Karpas-422 (cell line): ENCODE measurements around the gene SNX1. TPM values are rescaled to one million over a fixed set of nuclear protein-coding genes. Genes with fewer than 3 reads are reported as not detected.
"Not testable (repeated sequence)": the region's sequence is repeated elsewhere in the genome, so short reads cannot be mapped to it uniquely, and the experiment has no call there.

Experiments used
- DNase-seq: peaks from one replicate; pipeline ENCODE4 v3.0.0-alpha.2; 2015
- H2AFZ ChIP-seq: fragments of 200-600 bp; sonication (generic); 2 replicates; pipeline ENCODE4 v1.6.1; 2014; ENCODE audit warnings: antibody characterized with exemption, low read length, mixed read lengths
- H3K27ac ChIP-seq: fragments of 200-600 bp; sonication (generic); 2 replicates; pipeline ENCODE4 v1.5.1; 2014; ENCODE audit warnings: mild to moderate bottlenecking, low read length, moderate library complexity
- H3K27me3 ChIP-seq: fragments of 200-600 bp; sonication (generic); 2 replicates; pipeline ENCODE4 v1.6.1; 2014; ENCODE audit warnings: low read length, mixed read lengths
- H3K36me3 ChIP-seq: fragments of 200-600 bp; sonication (generic); 2 replicates; pipeline ENCODE4 v1.6.1; 2014; ENCODE audit warnings: low read length, mixed read lengths; ENCODE audit not compliant: insufficient read depth
- H3K4me1 ChIP-seq: fragments of 200-600 bp; sonication (generic); 2 replicates; pipeline ENCODE4 v1.6.1; 2014; ENCODE audit warnings: mild to moderate bottlenecking, low read length, mixed read lengths
- H3K4me2 ChIP-seq: fragments of 200-600 bp; sonication (generic); 2 replicates; pipeline ENCODE4 v1.6.1; 2014; ENCODE audit warnings: low read length, low read depth, mild to moderate bottlenecking; ENCODE audit not compliant: poor library complexity, severe bottlenecking
- H3K4me3 ChIP-seq: fragments of 200-600 bp; sonication (generic); 2 replicates; pipeline ENCODE4 v1.5.1; 2014; ENCODE audit warnings: mild to moderate bottlenecking, antibody characterized with exemption, low read length, mixed read lengths
- H3K79me2 ChIP-seq: fragments of 200-600 bp; sonication (generic); 2 replicates; pipeline ENCODE4 v1.6.1; 2014; ENCODE audit warnings: mild to moderate bottlenecking, low read length, mixed read lengths
- H3K9ac ChIP-seq: fragments of 200-600 bp; sonication (generic); 2 replicates; pipeline ENCODE4 v1.6.0; 2014; ENCODE audit warnings: low read length
- H3K9me2 ChIP-seq: fragments of 200-600 bp; sonication (generic), shearing (Covaris generic); replicated peaks from 2 replicates; pipeline ENCODE4 v1.6.0; 2014; ENCODE audit warnings: mild to moderate bottlenecking, low read length, moderate library complexity; ENCODE audit not compliant: insufficient read depth
- H3K9me3 ChIP-seq: fragments of 300-700, 200-600 bp; sonication (generic); 2 replicates; pipeline ENCODE4 v1.6.1; 2014; ENCODE audit warnings: low read length, mixed read lengths
- H4K20me1 ChIP-seq: fragments of 200-600 bp; sonication (generic); 2 replicates; pipeline ENCODE4 v1.6.1; 2014; ENCODE audit warnings: mild to moderate bottlenecking, antibody characterized with exemption, low read length, low read depth; ENCODE audit not compliant: insufficient read depth
- total RNA-seq: library from RNA; depleted of rRNA; stranded (reverse); fragments of >200 nt; shearing (Covaris generic); gene quantifications from 2 replicates; pipeline ENCODE4 v1.2.3, GENCODE V29; 2014; ENCODE audit warnings: low replicate concordance

The SNX1 gene
- total RNA-seq, 1 experiment from 2014 or later = 52.0 TPM

GRCh38 chr15:64117759-64118487 lies 22.1 kb downstream of the SNX1 start:
- peaks cover 56% of the 10 kb centered on the region for H3K36me3 ChIP-seq
- no peak overlapping the region for H3K4me2 ChIP-seq
- H3K27ac ChIP-seq = no peak overlapping the region
- H3K4me3 ChIP-seq = no peak overlapping the region
- DNase-seq = no peak
- no peak overlapping the region for H2AFZ ChIP-seq
- H3K9me3 ChIP-seq = no peaks in the 10 kb centered on the region
- no peaks in the 10 kb centered on the region for H3K9me2 ChIP-seq
- no peaks in the 10 kb centered on the region for H3K27me3 ChIP-seq
- 0 out of 2 replicates have a peak, but pooled peaks cover 3% of the 10 kb centered on the region for H3K4me1 ChIP-seq
- no peaks in the 10 kb centered on the region for H4K20me1 ChIP-seq
- peaks cover 41% of the 10 kb centered on the region for H3K79me2 ChIP-seq
- no peak overlapping the region for H3K9ac ChIP-seq

- not testable (repeated sequence) for DNase-seq, H4K20me1 ChIP-seq, H3K27ac ChIP-seq, H3K27me3 ChIP-seq, H2AFZ ChIP-seq, H3K4me3 ChIP-seq, H3K9ac ChIP-seq, H3K9me2 ChIP-seq, H3K4me2 ChIP-seq, H3K4me1 ChIP-seq, H3K9me3 ChIP-seq
- peaks cover 28% of the 10 kb centered on the region for H3K79me2 ChIP-seq
- peaks cover 48% of the 10 kb centered on the region for H3K36me3 ChIP-seq
Observed at GRCh38 chr15:64120322-64120721, 24.5 kb downstream of the SNX1 start.

- peaks cover 21% of the 10 kb centered on the region for H3K79me2 ChIP-seq
- no peak overlapping the region for H3K4me3 ChIP-seq
- no peak overlapping the region for H3K9ac ChIP-seq
- no peaks in the 10 kb centered on the region for H3K9me2 ChIP-seq
- H3K9me3 ChIP-seq = no peaks in the 10 kb centered on the region
- H2AFZ ChIP-seq = no peak overlapping the region
- 0 out of 2 replicates have a peak, but pooled peaks cover 3% of the 10 kb centered on the region for H3K4me1 ChIP-seq
- peaks cover 36% of the 10 kb centered on the region for H3K36me3 ChIP-seq
- no peaks in the 10 kb centered on the region for H3K27me3 ChIP-seq
- DNase-seq = no peak
- no peak overlapping the region for H3K4me2 ChIP-seq
- H4K20me1 ChIP-seq = no peaks in the 10 kb centered on the region
- no peak overlapping the region for H3K27ac ChIP-seq
Observed at GRCh38 chr15:64121614-64122013, 25.8 kb downstream of the SNX1 start.

DNA sequence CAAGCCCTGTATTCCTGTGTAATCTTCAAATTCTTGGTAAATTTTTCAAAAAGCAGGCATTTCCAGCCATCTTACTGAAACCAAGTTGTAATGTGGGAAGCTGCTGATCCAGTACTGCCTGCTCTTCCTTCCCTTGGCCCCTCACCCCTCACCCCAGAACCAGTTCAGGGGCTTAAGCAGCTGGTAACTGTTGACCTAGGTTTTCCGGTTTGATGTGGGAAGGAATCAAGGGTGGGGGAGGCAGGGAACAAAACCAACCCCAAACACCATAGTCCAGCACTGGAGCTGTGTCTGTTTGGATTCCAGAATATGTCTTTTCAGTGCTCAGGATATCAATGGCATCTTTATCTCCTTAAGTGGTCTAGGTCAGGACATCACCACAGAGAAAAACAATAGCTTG lies 26.7 kb downstream of the SNX1 start:
- Histone ChIP-seq H2AFZ (no peak overlapping the region), H3K79me2 (peaks cover 18% of the 10 kb centered on the region), H3K9me3 (no peaks in the 10 kb centered on the region), H3K4me1 (0 out of 2 replicates have a peak, but pooled peaks cover 3% of the 10 kb centered on the region), H3K36me3 (peaks cover 40% of the 10 kb centered on the region), H3K9ac (no peak overlapping the region), H3K27ac (no peak overlapping the region), H3K4me3 (no peak overlapping the region), H3K4me2 (no peak overlapping the region), H4K20me1 (no peaks in the 10 kb centered on the region), H3K9me2 (no peaks in the 10 kb centered on the region), H3K27me3 (no peaks in the 10 kb centered on the region)
- DNase-seq = no peak

GRCh38 chr15:64122936-64123351 lies 27.2 kb downstream of the SNX1 start:
- H4K20me1 ChIP-seq = no peaks in the 10 kb centered on the region
- no peak overlapping the region for H3K4me3 ChIP-seq

GRCh38 chr15:64125978-64126377 lies 30.2 kb downstream of the SNX1 start:
- no peak overlapping the region for H3K4me2 ChIP-seq
- H3K79me2 ChIP-seq = peaks cover 16% of the 10 kb centered on the region
- no peak for DNase-seq
- H4K20me1 ChIP-seq = no peaks in the 10 kb centered on the region
- H3K9ac ChIP-seq = no peak overlapping the region
- 0 out of 2 replicates have a peak, but pooled peaks cover 3% of the 10 kb centered on the region for H3K4me1 ChIP-seq
- H3K4me3 ChIP-seq = no peak overlapping the region
- H3K9me2 ChIP-seq = no peaks in the 10 kb centered on the region
- H2AFZ ChIP-seq = no peak overlapping the region
- H3K9me3 ChIP-seq = no peaks in the 10 kb centered on the region
- H3K27me3 ChIP-seq = no peaks in the 10 kb centered on the region
- H3K36me3 ChIP-seq = peaks cover 41% of the 10 kb centered on the region
- H3K27ac ChIP-seq = no peak overlapping the region

More at GRCh38 chr15:64122936-64123351, 27.2 kb downstream of the SNX1 start:
- H3K9me3 ChIP-seq = no peaks in the 10 kb centered on the region
- H3K4me1 ChIP-seq = 0 out of 2 replicates have a peak, but pooled peaks cover 3% of the 10 kb centered on the region
- peaks cover 41% of the 10 kb centered on the region for H3K36me3 ChIP-seq
- no peak overlapping the region for H3K27ac ChIP-seq
- H3K9me2 ChIP-seq = no peaks in the 10 kb centered on the region
- no peak for DNase-seq
- no peaks in the 10 kb centered on the region for H3K27me3 ChIP-seq
- H3K79me2 ChIP-seq = peaks cover 18% of the 10 kb centered on the region
- H3K4me2 ChIP-seq = no peak overlapping the region
- H3K9ac ChIP-seq = no peak overlapping the region
- no peak overlapping the region for H2AFZ ChIP-seq

DNA sequence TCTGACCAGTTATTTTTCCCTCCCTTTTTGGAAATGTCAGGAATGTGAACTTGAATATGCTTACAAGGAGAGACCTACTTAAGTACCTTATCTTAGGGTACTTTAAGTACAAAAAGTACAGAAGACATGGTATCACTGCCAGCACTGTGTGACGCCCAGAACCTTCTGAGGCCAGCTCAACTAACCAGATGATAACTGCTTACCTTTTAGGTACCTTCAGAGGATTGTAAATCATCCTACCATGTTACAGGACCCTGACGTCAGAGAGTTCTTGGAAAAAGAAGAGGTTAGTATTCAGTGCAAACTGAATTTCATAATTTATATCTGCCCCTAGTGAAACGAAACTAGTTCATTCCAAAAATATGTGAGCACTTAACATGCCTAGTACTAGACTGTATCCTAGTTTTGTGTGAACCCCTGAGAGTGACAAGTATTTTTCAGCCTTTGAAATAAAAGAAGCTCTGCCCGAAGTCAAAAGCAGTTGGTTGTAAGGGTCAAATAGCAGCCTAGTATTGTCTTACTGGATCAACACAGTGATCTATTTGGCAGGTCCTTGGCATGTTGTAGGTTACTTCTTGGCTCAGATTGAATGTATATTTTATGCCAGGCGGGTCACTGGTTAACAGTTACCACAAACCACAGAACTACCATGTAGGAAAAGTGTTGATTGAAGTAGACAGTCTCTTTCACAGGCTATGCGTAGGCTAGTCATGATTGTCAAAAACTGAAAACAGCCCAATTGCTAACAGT lies 31.9 kb downstream of the SNX1 start:
- peaks cover 4% of the 10 kb centered on the region for H3K79me2 ChIP-seq
- no peak for DNase-seq

GRCh38 chr15:64130159-64130558 lies 34.4 kb downstream of the SNX1 start:
- DNase-seq = no peak
- H3K9me3 ChIP-seq = no peaks in the 10 kb centered on the region
- no peaks in the 10 kb centered on the region; the same call in 1 of the 2 replicates for H3K79me2 ChIP-seq
- no peak overlapping the region for H3K9ac ChIP-seq
- H3K4me1 ChIP-seq = no peaks in the 10 kb centered on the region
- 0 out of 2 replicates have a peak, but pooled peaks cover 5% of the 10 kb centered on the region for H4K20me1 ChIP-seq
- H3K27me3 ChIP-seq = no peaks in the 10 kb centered on the region
- H3K36me3 ChIP-seq = peaks cover 48% of the 10 kb centered on the region
- H3K27ac ChIP-seq = no peak overlapping the region
- H3K9me2 ChIP-seq = no peaks in the 10 kb centered on the region
- no peak overlapping the region for H3K4me2 ChIP-seq
- no peak overlapping the region for H2AFZ ChIP-seq
- H3K4me3 ChIP-seq = no peak overlapping the region

More for the DNA sequence above, 31.9 kb downstream of the SNX1 start:
- no peaks in the 10 kb centered on the region for H3K9me2 ChIP-seq
- H3K4me2 ChIP-seq = no peak overlapping the region
- no peak overlapping the region for H3K4me3 ChIP-seq
- H3K9ac ChIP-seq = no peak overlapping the region
- H3K27me3 ChIP-seq = no peaks in the 10 kb centered on the region
- H4K20me1 ChIP-seq = no peaks in the 10 kb centered on the region
- no peak overlapping the region for H3K27ac ChIP-seq
- H3K4me1 ChIP-seq = no peaks in the 10 kb centered on the region
- H3K36me3 ChIP-seq = peaks cover 50% of the 10 kb centered on the region
- no peak overlapping the region for H2AFZ ChIP-seq
- H3K9me3 ChIP-seq = no peaks in the 10 kb centered on the region
